Measurements from ENCODE around the gene KCNG2.
A peak's percentile ranks its signal among the peaks of the same experiment; 100 is the strongest.

KCNG2 gene

GRCh38 chr18:79942786-79943607 lies 145.3 kb downstream of the KCNG2 start (continued):
- TF ChIP-seq, protein P1, sequence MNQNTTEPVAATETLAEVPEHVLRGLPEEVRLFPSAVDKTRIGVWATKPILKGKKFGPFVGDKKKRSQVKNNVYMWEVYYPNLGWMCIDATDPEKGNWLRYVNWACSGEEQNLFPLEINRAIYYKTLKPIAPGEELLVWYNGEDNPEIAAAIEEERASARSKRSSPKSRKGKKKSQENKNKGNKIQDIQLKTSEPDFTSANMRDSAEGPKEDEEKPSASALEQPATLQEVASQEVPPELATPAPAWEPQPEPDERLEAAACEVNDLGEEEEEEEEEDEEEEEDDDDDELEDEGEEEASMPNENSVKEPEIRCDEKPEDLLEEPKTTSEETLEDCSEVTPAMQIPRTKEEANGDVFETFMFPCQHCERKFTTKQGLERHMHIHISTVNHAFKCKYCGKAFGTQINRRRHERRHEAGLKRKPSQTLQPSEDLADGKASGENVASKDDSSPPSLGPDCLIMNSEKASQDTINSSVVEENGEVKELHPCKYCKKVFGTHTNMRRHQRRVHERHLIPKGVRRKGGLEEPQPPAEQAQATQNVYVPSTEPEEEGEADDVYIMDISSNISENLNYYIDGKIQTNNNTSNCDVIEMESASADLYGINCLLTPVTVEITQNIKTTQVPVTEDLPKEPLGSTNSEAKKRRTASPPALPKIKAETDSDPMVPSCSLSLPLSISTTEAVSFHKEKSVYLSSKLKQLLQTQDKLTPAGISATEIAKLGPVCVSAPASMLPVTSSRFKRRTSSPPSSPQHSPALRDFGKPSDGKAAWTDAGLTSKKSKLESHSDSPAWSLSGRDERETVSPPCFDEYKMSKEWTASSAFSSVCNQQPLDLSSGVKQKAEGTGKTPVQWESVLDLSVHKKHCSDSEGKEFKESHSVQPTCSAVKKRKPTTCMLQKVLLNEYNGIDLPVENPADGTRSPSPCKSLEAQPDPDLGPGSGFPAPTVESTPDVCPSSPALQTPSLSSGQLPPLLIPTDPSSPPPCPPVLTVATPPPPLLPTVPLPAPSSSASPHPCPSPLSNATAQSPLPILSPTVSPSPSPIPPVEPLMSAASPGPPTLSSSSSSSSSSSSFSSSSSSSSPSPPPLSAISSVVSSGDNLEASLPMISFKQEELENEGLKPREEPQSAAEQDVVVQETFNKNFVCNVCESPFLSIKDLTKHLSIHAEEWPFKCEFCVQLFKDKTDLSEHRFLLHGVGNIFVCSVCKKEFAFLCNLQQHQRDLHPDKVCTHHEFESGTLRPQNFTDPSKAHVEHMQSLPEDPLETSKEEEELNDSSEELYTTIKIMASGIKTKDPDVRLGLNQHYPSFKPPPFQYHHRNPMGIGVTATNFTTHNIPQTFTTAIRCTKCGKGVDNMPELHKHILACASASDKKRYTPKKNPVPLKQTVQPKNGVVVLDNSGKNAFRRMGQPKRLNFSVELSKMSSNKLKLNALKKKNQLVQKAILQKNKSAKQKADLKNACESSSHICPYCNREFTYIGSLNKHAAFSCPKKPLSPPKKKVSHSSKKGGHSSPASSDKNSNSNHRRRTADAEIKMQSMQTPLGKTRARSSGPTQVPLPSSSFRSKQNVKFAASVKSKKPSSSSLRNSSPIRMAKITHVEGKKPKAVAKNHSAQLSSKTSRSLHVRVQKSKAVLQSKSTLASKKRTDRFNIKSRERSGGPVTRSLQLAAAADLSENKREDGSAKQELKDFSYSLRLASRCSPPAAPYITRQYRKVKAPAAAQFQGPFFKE (tag by site-specific recombination; IDR thresholded peaks at IDR 0.05; ENCODE audit: borderline replicate concordance), result no peak
- TF ChIP-seq ZNF571 (tag by site-specific recombination; IDR thresholded peaks at IDR 0.05) (no peak), YY2 (tag by site-specific recombination; IDR thresholded peaks at IDR 0.05) (no peak), ZBTB8A (tag by site-specific recombination; IDR thresholded peaks at IDR 0.05) (no peak), GLIS2 (tag by site-specific recombination; IDR thresholded peaks at IDR 0.05) (no peak), ZNF426 (tag by site-specific recombination; IDR thresholded peaks at IDR 0.05) (no peak), KLF9 (tag by site-specific recombination; IDR thresholded peaks at IDR 0.05; ENCODE audit: low read depth) (no peak), HOXC10 (CRISPR knock-in tag; IDR thresholded peaks at IDR 0.05) (no peak)

GRCh38 chr18:79943608-79944125 lies 145.9 kb downstream of the KCNG2 start:
- Histone ChIP-seq H3K27ac (ENCODE audit: extremely low read depth, low read depth, low read length) (no peak overlapping the region), H3K4me1 (ENCODE audit: control insufficient read depth, insufficient read depth, low read length) (peaks cover 11% of the 10 kb centered on the region; the same call in 1 of the 2 replicates), H3K9me3 (ENCODE audit: control insufficient read depth, insufficient read depth, low read depth, low read length) (no peaks in the 10 kb centered on the region), H3K36me3 (ENCODE audit: control insufficient read depth in 2 of 2, insufficient read depth in 1 of 2, low read length in 2 of 2) (peaks cover 14 to 48% of the 10 kb centered on the region in 2 experiments), H3K4me3 (ENCODE audit: low read depth, low read length) (no peak overlapping the region)
- ChIA-PET CTCF (no interaction called here), POLR2A (no interaction called here)
- no peak for TF ChIP-seq GLIS1 (tag by site-specific recombination; IDR thresholded peaks at IDR 0.05)
- TF ChIP-seq GLIS2 (tag by site-specific recombination; IDR thresholded peaks at IDR 0.05), result 0 out of 2 replicates have a peak, but pooled peaks have one; percentile 20
- no peak for TF ChIP-seq ZNF629 (tag by site-specific recombination; IDR thresholded peaks at IDR 0.05)
- peak; percentile 84 for TF ChIP-seq SCRT2 (tag by site-specific recombination; IDR thresholded peaks at IDR 0.05)
- no peak for TF ChIP-seq KLF8 (tag by site-specific recombination; IDR thresholded peaks at IDR 0.05)
- no peak for TF ChIP-seq SP2 (tag by site-specific recombination; IDR thresholded peaks at IDR 0.05)
- no peak for TF ChIP-seq BCL11A (tag by site-specific recombination; IDR thresholded peaks at IDR 0.05; ENCODE audit: low read depth)
- TF ChIP-seq ZNF621 (tag by site-specific recombination; IDR thresholded peaks at IDR 0.05), result no peak

GRCh38 chr18:79944126-79944731 lies 146.5 kb downstream of the KCNG2 start:
- H3K36me3 ChIP-seq (ENCODE audit: control insufficient read depth in 2 of 2, insufficient read depth in 1 of 2, low read length in 2 of 2), result peaks cover 16 to 51% of the 10 kb centered on the region in 2 experiments

More at GRCh38 chr18:79944126-79944731, 146.5 kb downstream of the KCNG2 start:
- POLR2A ChIA-PET, result no interaction called here
- CTCF ChIA-PET, result no interaction called here
- no peak overlapping the region for H3K4me3 ChIP-seq (ENCODE audit: low read depth, low read length)
- no peak overlapping the region for H3K27ac ChIP-seq (ENCODE audit: extremely low read depth, low read depth, low read length)
- 0 out of 2 replicates have a peak, but pooled peaks have one; percentile 19 for TF ChIP-seq KLF9 (tag by site-specific recombination; IDR thresholded peaks at IDR 0.05; ENCODE audit: low read depth)
- peak; percentile 80 for TF ChIP-seq GLIS1 (tag by site-specific recombination; IDR thresholded peaks at IDR 0.05)
- TF ChIP-seq ZNF610 (tag by site-specific recombination; IDR thresholded peaks at IDR 0.05; ENCODE audit: borderline replicate concordance), result no peak
- peak; percentile 59 for TF ChIP-seq EGR2 (tag by site-specific recombination; IDR thresholded peaks at IDR 0.05; ENCODE audit: low read depth)
- TF ChIP-seq SCRT1 (tag by site-specific recombination; IDR thresholded peaks at IDR 0.05; ENCODE audit: borderline replicate concordance), result peak; percentile 81; the same call in 1 of the 2 replicates
- peak; percentile 63 for TF ChIP-seq ZBTB8A (tag by site-specific recombination; IDR thresholded peaks at IDR 0.05)
- TF ChIP-seq ZFHX2 (tag by site-specific recombination; conservative IDR thresholded peaks at IDR 0.05), result peak; percentile 71
- peak; percentile 40 for TF ChIP-seq ZNF600 (tag by site-specific recombination; IDR thresholded peaks at IDR 0.05)
- no peak for TF ChIP-seq SETDB1 (IDR thresholded peaks at IDR 0.05; ENCODE audit: insufficient read length, low read length)
- TF ChIP-seq ZIC2 (tag by site-specific recombination; IDR thresholded peaks at IDR 0.05), result peak; percentile 93
- H3K9me3 ChIP-seq (ENCODE audit: control insufficient read depth, insufficient read depth, low read depth, low read length), result no peaks in the 10 kb centered on the region
- H3K4me1 ChIP-seq (ENCODE audit: control insufficient read depth, insufficient read depth, low read length), result peaks cover 11% of the 10 kb centered on the region; the same call in 1 of the 2 replicates
